HL-60/S4 (cell line): Measurements from ENCODE around the gene ANKRD62.

Experiments used
- in situ Hi-C: fragments of 300-500 bp; cut with MboI; formaldehyde crosslinking; loops from 2 replicates; pipeline ENCODE4 v1.14.3; 2022; ENCODE audit warnings: low sequenced_read_pairs

ANKRD62 gene

GRCh38 chr18:12093520-12094257, at the start of gene ANKRD62:
TSS of gene ANKRD62 (plus strand) at chr18:12093843. CDS start at chr18:12094018, 175 bp downstream.
- in situ Hi-C loops, result no loop called here

GRCh38 chr18:12044591-12044990, 49.1 kb upstream of the ANKRD62 start:
- in situ Hi-C loops, result loop anchor here (25.0 kb wide), 1 partner anchor 307 kb away; no protein-coding TSS in a partner anchor

GRCh38 chr18:12046046-12046750, 47.4 kb upstream of the ANKRD62 start:
- in situ Hi-C loops, result loop anchor here (25.0 kb wide), 1 partner anchor 309 kb away; no protein-coding TSS in a partner anchor

DNA sequence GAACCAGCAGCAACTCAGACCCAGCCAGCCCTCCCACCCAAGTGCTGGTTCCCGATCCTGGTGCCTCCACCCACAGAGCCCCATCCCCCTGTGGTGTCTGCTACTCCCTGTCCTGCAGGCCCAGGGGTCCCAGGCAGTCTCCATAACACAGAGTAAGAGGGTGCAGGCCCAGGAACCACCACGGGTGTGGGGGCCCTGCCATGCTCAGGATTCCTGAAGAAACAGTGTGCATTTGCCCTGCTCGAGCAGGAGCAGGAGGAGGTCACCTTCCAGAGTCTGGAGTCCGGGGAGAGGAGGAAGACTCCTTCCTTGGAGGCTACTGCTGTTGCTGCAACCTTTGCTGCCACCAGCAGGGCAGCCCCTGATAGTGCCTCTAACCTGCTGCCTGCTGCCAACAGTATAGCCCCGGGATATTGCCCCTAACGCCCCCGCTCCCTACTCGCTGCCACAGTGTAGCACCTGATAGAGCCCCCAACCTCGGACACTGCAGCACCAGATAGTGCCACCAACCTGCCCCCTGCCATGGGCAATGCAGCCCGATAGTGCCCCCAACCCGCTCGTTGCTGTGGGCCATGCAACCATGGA, 46.8 kb upstream of the ANKRD62 start:
- in situ Hi-C loops, result loop anchor here (25.0 kb wide), 1 partner anchor 310 kb away; no protein-coding TSS in a partner anchor

DNA sequence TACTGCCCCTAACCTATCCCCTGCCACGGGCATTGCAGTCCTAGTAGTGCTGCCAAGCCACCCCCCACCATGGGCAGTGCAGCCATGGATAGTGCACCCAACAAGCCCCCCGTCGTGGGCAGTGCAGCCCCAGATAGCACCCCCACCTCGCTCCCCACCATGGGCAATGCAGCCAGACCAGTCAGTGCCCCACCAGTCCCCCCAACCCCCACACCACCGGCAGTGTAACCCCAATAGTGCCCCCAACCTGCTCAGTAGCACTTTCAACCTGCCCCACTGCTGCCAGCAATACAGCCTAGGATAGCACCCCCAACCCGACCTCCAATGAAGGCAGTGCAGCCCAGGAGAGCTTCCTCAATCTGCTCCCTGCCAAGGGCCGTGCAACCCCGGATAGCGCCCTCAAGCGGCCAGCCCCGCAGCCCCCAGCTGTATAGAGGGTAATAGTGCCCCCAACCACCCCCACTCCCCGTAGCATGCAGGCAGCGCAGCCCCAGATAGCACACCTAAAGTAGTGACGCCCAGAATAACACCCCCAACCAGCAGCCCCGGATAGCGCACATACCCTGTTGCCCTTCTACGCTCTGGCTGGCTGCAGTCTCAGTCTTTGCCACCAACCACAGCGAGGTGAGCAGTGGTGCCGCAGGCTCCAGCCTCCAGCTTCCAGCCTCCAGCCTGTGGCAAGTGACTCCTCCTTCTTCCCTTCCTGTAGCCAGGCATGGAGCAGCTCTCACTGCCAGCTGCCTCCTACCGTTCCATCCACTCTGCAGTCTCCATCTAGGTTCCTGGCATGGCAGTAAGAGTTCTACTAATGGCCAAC, 45.4 kb upstream of the ANKRD62 start:
- in situ Hi-C loops, result loop anchor here (25.0 kb wide), 1 partner anchor 311 kb away; no protein-coding TSS in a partner anchor

DNA sequence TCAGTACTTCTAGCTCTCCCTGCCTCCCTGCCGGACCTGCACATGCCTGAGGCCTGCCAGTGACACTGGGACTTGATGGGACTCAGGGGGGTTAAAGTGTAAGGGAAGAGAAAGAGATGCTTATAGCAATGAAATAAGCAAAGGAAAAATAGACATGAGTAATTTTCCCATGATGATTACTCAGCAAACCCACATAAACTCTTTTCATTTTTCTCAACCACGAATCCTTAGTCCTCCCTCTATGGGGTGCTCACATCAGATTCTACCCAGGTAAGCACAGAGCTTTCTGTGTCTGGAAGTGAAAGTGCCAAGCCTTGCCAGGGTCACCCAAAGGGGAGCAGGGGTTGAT, 44.8 kb upstream of the ANKRD62 start:
- in situ Hi-C loops, result loop anchor here (25.0 kb wide), 1 partner anchor 312 kb away; no protein-coding TSS in a partner anchor

DNA sequence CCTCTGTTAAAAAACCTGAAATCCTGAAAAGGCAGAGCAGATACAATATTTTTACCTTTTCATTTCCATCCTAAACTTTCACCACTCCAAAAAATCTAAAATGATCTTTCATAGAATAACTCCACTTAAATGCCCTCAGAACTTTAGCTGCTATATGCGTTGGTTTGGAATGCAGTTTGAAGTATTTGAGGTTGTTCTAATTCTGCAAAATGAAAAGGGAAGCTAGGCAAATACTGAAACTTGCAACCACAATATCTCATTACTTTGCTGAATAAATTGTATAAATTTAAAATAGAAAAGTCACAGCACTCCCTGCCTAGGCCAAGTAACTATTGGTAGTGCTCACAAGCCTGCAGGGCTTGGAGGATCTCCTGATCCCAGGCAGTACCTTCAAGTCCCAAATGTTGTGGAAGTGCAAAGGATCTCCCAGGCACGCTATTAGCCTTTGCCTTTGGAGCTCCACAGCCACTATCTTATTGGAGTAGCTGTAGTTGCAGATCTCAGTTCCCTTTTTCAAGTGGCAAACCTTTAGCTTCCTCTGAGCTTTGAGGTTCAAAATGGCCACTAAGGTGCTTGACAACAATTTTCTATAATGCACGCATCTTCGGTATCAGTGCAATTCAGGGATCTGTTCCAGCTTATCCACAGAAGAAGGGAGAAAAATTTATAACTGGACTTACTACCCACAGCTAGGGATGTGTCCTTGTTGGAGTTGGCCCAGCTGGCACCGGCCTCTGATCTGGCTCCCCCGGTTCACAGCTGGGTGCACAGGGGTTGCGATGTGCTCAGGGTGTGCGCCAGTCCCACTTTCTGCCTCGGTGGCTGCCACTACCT, 43.4 kb upstream of the ANKRD62 start:
- in situ Hi-C loops, result loop anchor here (25.0 kb wide), 1 partner anchor 313 kb away; no protein-coding TSS in a partner anchor

- in situ Hi-C loops, result no loop called here
These were observed 40.8 kb upstream of the ANKRD62 start for GRCh38 chr18:12052866-12053265.

DNA sequence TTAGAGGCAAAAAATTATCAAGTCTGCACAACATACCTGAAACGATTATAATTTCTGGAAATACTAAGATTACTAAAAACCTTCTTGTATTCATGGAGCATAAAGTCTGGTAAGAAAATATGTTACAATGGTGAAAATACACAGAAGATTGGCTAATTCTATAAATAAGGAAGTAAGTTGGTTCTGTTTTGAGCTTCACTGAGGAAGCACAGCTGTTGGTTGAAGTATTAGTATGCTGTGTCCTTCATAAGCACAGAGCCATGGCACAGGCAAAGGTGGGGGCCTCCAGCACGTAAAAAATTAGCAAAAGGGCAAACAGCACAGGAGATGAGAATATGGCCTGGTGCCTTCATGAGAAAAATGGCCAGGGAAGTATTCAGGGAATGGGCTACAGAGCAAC, 40.4 kb upstream of the ANKRD62 start:
- in situ Hi-C loops, result no loop called here

DNA sequence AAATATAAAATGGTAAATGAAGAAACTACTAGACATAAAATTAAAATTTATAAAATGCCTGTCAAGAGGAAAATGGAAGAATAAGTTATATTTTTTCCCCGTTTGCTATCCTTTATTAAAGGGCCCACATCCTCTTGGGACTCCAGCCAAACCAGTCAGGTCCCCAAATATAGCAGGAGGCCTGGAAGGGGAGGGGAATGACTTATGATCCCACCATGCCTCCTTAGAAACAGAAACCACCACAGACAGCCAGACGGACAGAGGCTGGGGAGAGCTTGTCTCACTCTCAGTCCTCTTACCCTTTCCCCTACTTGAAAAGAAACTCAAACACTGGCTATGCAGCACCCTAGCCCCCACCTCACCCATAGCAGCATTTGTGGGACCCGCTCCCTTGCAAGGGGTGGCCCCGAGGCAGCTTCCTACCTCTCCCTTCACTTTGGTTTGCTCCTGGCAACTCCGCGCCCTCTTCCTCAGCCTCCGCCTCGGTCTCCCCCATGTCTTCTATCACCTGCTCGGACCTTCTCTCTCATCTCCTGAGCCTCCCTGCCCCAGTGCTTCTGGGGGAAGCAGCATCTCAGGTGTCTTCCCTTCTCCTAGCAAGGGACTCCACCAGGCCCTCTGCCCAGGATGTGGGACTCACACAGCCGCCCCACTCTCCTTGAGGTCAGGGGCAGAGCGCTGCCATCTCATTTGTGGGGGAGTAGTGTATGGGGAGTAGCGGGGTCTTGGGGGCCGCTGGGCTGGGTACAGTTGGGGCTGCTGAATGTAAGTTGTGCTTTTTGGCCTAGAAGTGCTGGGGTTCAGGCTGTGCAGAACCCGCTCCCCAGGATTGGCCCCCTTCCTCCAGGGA, 37.4 kb upstream of the ANKRD62 start:
- in situ Hi-C loops, result no loop called here

GRCh38 chr18:12056884-12057402, 36.7 kb upstream of the ANKRD62 start:
- in situ Hi-C loops, result no loop called here

DNA sequence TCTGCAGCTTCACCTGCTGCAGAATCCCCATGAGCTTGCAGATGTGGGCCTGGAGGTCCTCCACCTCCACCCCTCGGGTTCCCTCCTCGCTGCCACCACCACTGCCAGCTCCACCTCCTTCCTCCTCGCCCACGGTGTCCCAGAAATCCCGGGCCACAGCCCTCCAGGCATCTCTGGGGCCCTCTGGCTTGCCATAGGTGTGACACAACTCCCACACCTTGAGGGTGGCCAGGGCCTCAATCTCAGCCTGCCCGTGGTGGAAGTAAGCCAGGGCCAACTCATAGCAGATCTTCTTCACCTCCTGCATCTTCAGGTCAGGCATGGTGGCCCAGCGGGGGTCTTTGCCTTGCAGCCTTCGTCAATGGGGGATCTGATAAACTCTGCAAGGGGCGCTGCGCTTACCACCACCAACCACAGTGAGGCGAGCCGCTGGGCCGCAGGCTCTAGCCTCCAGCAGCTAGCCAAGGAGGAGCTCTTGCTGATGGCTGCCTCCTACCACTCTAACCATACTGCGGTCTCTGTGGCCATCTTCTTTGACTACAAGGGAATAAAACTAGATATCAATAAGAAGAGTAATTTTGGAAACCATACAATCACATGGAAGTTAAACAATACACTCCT, 36.1 kb upstream of the ANKRD62 start:
- in situ Hi-C loops, result no loop called here

DNA sequence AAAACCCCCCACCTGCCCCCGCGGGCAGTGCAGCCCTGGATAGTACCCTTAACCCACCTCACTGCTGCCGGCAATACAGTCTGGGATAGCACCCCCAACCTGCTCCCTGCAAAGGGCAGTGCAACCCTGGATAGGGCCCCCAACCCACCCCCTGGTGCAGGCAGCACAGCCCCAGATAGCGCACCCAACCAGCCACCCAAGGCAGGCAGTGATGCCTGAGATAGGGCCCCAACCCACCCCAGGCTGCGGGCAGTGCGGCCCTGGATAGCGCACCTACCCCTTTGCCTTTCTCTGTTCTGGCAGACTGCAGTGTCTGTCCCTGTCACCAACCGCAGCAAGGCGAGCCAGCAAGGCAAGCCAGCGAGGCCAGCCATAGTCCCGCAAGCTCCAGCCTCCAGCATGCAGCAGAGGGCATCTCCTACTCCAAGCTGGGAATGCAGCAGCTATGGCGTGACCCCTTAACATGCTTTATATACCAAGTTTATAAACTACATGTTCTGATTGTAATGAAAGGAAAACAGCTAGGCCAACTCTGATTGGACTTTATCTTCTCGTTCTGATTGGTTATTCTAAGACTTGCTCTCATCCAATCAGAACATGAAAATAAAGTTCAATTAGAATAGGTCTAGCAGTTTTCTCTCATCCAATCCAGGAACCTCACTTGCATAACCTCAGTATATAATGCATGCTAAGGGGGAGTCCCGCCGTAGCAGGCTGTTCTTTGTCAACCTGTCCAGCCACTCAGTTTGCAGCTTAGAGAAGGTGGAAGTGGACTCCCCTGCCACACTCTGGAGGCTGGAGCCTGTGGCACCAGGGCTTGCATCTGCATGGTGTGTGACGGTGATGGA, 34.1 kb upstream of the ANKRD62 start:
- in situ Hi-C loops, result no loop called here

DNA sequence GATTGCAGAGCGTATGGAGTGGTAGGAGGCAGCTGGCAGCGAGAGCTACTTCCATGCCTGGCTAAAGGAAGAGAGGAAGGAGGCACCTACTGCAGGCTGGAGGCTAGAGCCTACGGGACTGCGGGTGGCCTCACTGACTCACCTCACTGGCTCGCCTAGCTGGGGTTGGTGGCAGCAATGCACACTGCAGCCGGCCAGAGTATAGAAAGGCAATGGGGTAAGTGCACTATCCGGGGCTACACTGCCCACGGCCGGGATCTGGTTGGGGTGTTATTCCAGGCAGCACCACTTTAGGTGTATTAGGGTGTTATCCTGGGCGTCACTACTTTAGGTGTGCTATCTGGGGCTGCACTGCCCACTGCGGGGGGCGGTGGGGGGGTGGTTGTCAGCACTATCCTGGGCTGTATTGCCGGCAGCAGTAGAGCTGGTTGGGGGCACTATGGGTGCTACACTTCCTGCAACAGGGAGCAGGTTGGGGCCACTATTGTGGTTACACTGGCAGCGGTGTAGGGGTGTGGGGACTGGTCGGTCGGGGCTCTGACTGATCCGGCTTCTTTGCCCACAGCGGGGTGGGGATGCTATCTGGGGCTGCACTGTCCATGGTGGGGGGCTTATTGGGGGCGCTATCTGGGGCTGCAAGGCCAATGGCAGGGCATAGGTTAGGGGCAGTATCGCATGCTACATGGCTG, 33.3 kb upstream of the ANKRD62 start:
- in situ Hi-C loops, result no loop called here

DNA sequence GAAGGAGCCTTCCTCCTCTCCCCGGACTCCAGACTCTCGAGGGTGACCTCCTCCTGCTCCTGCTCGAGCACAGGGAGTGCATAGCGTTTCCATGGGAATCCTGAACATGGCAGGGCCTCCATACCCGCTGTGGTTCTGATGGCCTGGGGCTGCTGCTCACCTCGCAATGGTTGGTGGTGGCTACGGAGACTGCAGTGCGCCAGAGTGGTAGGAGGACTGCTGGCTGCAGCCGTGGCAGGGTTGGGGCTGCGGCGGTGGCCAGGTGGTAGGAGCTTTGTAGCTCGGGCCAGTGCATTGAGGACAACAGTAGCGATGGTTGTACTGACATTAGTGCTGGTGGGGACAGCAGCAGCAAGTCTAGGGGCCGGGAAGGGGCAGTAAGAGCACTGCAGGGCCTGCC, 32.0 kb upstream of the ANKRD62 start:
- in situ Hi-C loops, result no loop called here

DNA sequence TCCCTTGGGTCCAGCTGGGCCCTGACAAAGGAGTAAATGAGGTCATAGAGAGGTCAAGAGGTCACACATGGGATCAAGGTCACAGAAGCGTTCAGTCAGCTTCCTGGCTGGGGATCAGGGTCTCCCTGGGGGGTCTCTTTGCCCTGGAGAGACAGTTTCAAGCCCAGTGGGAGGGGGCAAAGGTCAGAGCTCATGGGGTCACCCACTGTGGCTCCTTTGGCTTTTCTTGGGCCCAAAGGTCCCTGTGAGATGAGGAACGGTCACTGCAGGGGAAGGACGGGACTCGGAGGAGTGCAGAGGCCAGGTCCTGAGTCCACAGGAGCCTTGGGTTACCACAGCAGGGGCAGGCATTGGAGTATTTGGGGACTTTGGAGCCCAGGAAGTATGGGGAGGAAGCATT, 30.7 kb upstream of the ANKRD62 start:
- in situ Hi-C loops, result no loop called here
